T-cell (primary cell): ENCODE measurements around the gene TJP3. TPM values are rescaled to one million over a fixed set of nuclear protein-coding genes. Genes with fewer than 3 reads are reported as not detected.

Experiments
- ATAC-seq, 4 experiments: fragments of 200-7000 bp in 3 of 4; fragments of 150-1000 bp in 1 of 4; cut with Tn5 transposase; replicated peaks in 1 of 4; 1 replicate in 3 of 4; 2 replicates in 1 of 4; pipeline ENCODE4 v1.10.0; 2021; ENCODE audit warnings: moderate library complexity in 3 of 4, mild to moderate bottlenecking in 2 of 4, moderate number of reproducible peaks in 1 of 4
- CTCF ChIA-PET, 2 donors: fragments of 300-600 bp; sonication (Branson Sonifier 250); formaldehyde crosslinking; loops; one replicate each; lab custom pipeline; 2022; ENCODE audit warnings: antibody characterized with exemption in 2 of 2; lab: Charles Lee
- POLR2A ChIA-PET, 2 donors: fragments of 300-600 bp; sonication (Branson Sonifier 250); formaldehyde crosslinking; loops; one replicate each; lab custom pipeline; 2022; ENCODE audit warnings: antibody characterized with exemption in 2 of 2; lab: Charles Lee
- DNase-seq, 35 experiments: peaks; one replicate each; pipeline versions ENCODE4 v3.0.0 to v3.0.0-alpha.2; 2013 to 2023
- H3K27ac ChIP-seq: one replicate; pipeline ENCODE4 v1.5.1; 2013; ENCODE audit warnings: low read length
- H3K27me3 ChIP-seq, 2 experiments: replicated peaks in 1 of 2; 1 replicate in 1 of 2; 2 replicates in 1 of 2; pipeline versions ENCODE4 v1.6.1 to v1.7.0; 2013; ENCODE audit warnings: low read length in 1 of 2, mixed read lengths in 1 of 2; ENCODE audit not compliant: control insufficient read depth in 2 of 2, insufficient read depth in 2 of 2; ENCODE audit errors: extremely low read depth in 1 of 2
- H3K36me3 ChIP-seq, 2 donors: 1 replicate in 1 of 2; 2 replicates in 1 of 2; pipeline versions ENCODE4 v1.6.1 to v1.7.0; 2013; ENCODE audit warnings: low read length in 1 of 2; ENCODE audit not compliant: control insufficient read depth in 2 of 2, insufficient read depth in 1 of 2; ENCODE audit errors: extremely low read depth in 1 of 2
- H3K4me1 ChIP-seq, 2 experiments: 1 replicate in 1 of 2; 2 replicates in 1 of 2; pipeline versions ENCODE4 v1.6.1 to v1.7.0; 2013; ENCODE audit warnings: low read length in 2 of 2, mixed read lengths in 1 of 2; ENCODE audit not compliant: insufficient read depth in 2 of 2, control insufficient read depth in 1 of 2; ENCODE audit errors: extremely low read depth in 1 of 2
- H3K4me3 ChIP-seq, 2 donors: 1 replicate in 1 of 2; 2 replicates in 1 of 2; pipeline versions ENCODE4 v1.5.1 to v1.7.0; 2013; ENCODE audit warnings: mild to moderate bottlenecking in 2 of 2, low read length in 1 of 2, moderate library complexity in 1 of 2; ENCODE audit not compliant: control insufficient read depth in 1 of 2; ENCODE audit errors: extremely low read depth in 1 of 2
- H3K9me3 ChIP-seq: 2 replicates; pipeline ENCODE4 v1.7.0; 2013
- H3K27ac Mint-ChIP-seq, 2 donors: one replicate each; pipeline ENCODE4 v1.8.0; 2020 to 2021; ENCODE audit warnings: mild to moderate bottlenecking in 2 of 2, mixed read lengths in 2 of 2
- H3K27me3 Mint-ChIP-seq, 2 donors: one replicate each; pipeline ENCODE4 v1.8.0; 2021 to 2022; ENCODE audit warnings: mixed read lengths in 2 of 2
- H3K36me3 Mint-ChIP-seq: one replicate; pipeline ENCODE4 v1.8.0; 2021; ENCODE audit warnings: mixed read lengths
- H3K4me1 Mint-ChIP-seq, 3 donors: one replicate each; pipeline ENCODE4 v1.8.0; 2020 to 2022; ENCODE audit warnings: mixed read lengths in 3 of 3, mild to moderate bottlenecking in 1 of 3
- H3K4me3 Mint-ChIP-seq, 3 donors: one replicate each; pipeline ENCODE4 v1.8.0; 2020 to 2022; ENCODE audit warnings: mild to moderate bottlenecking in 3 of 3, mixed read lengths in 3 of 3, moderate library complexity in 3 of 3
- H3K9me3 Mint-ChIP-seq, 3 donors: one replicate each; pipeline ENCODE4 v1.8.0; 2020 to 2022; ENCODE audit warnings: mixed read lengths in 3 of 3
- WGBS: methylation state at CpG from one replicate; pipeline ENCODE4 v1.1.5; 2013; ENCODE audit warnings: missing lambda C conversion rate; ENCODE audit not compliant: insufficient coverage; 5-methylcytosine and 5-hydroxymethylcytosine counted together
- total RNA-seq, 35 experiments: library from RNA in 6 of 35; stranded (reverse) in 6 of 35; fragments of 120-200 nt in 1 of 35; gene quantifications; one replicate each; pipeline versions ENCODE4 v1.2.1 to v1.2.4 and lab custom pipeline; 2013 to 2026

TJP3 gene
- total RNA-seq, 5 donors from 2014 or later (not counting 1 experiment from before 2014, with no cell fraction given): 12.6 to 28.9 (median 19.4) TPM

DNA sequence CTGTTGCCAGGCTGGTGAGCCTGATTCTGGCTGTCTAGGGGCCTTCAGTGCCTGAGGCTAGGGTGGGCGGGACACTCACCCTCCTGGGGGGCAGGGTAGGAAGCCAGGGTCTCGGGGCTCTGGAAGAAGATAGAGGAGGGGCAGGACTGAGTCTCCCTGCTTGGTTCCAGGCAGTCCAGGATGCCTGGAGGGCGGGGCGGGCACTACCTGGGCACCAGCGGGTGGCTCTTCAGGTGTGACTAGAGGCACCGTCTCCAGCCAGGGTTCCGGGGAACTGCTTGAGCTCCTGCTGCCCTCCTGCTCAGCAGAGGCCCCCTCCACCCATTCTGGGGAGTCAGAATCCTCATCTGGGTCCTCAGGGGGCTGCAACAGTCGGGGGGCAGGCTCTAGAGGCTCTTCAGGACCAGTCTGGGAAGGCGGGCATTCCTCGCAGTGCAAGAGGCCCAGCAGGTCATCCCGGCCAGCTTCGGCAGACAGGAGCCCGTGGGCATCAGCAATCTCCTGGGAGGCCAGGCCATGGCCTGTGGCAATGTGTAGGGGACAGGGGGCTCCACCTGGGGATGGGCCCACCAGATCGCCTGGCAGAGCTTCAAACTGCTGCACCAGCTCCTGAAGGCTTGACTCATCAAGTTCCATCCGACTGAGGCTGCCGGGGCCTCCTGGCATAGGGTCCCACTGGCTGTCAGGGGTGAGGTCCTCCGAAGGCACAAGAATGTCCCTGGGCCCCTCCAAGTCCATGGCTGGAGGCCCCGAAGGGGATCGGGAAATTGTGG, 51.5 kb downstream of the TJP3 start:
- ATAC-seq: no peak
- Mint-ChIP-seq H3K27ac (peak overlapping the region in 1 of 2 donors; percentile 15), H3K36me3 (peaks cover 5% of the 10 kb centered on the region), H3K27me3 (no peaks in the 10 kb centered on the region), H3K4me3 (peak overlapping the region; percentile 43 to 98 (median 97)), H3K9me3 (no peaks in the 10 kb centered on the region), H3K4me1 (peaks cover 53 to 70% (median 63%) of the 10 kb centered on the region in 3 donors)
- no peaks in the 10 kb centered on the region for H3K27me3 ChIP-seq
- ChIA-PET POLR2A (no interaction called here), CTCF (no interaction called here)
- no peak for DNase-seq
- H3K27ac ChIP-seq: no peak overlapping the region
- H3K36me3 ChIP-seq: peaks cover 11 to 24% of the 10 kb centered on the region in 2 donors
- no peak overlapping the region for H3K4me3 ChIP-seq
- no peaks in the 10 kb centered on the region for H3K9me3 ChIP-seq
- 95% methylated on average over 16 of the region's 19 CpGs for WGBS
- peaks cover 15 to 60% of the 10 kb centered on the region in 2 experiments for H3K4me1 ChIP-seq

DNA sequence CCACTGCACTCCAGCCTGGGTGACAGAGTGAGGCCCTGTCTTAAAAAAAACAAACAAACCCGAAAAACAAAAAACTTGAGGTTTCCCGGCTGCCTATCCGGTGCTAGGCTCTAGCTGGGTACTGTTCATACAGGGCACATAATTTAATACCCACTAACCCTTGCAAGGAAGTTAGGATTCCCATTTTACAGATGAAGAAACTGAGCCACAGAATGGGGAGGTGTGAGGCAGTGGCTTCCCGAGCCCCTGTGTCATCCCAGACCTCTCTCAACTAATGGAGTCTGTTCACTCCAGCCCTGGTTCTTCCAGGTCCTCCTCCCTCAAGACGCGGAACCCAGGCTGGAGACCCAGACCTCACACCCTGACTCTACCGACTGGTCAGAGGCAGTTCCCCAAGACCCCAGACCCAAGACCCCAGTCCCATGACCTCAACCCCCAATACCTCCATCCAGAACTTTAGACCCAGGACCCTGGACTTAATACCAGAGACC, 52.7 kb downstream of the TJP3 start:
- H3K27ac Mint-ChIP-seq: peak overlapping the region; percentile 95 to 97
- 0% methylated on average over 3 of the region's 7 CpGs for WGBS
- peak overlapping the region; percentile 97 to 98 (median 97) for H3K4me3 Mint-ChIP-seq
- peak overlapping the region; percentile 58 to 98 for H3K4me3 ChIP-seq
- POLR2A ChIA-PET: interaction anchor here in 1 of 2 donors (0.6 kb wide), 1 partner anchor 1827 kb away, joined by 3 read pairs; no protein-coding TSS in a partner anchor
- H3K27me3 Mint-ChIP-seq: no peaks in the 10 kb centered on the region
- peak overlapping the region; percentile 98 for H3K27ac ChIP-seq
- no peaks in the 10 kb centered on the region for H3K27me3 ChIP-seq
- peaks cover 5% of the 10 kb centered on the region for H3K36me3 Mint-ChIP-seq
- H3K4me1 Mint-ChIP-seq: peaks cover 43 to 60% (median 54%) of the 10 kb centered on the region in 3 donors
- peaks cover 15 to 62% of the 10 kb centered on the region in 2 experiments for H3K4me1 ChIP-seq
- ATAC-seq (no peak), DNase-seq (peak in 16 of 35 experiments; percentile 8 to 54 (median 26))
- CTCF ChIA-PET: interaction anchor here in 1 of 2 donors (0.7 kb wide), 1 partner anchor 227 kb away, joined by 6 read pairs; no protein-coding TSS in a partner anchor
- H3K36me3 ChIP-seq: peaks cover 11 to 34% of the 10 kb centered on the region in 2 donors
- no peaks in the 10 kb centered on the region for H3K9me3 ChIP-seq
- H3K9me3 Mint-ChIP-seq: no peaks in the 10 kb centered on the region

DNA sequence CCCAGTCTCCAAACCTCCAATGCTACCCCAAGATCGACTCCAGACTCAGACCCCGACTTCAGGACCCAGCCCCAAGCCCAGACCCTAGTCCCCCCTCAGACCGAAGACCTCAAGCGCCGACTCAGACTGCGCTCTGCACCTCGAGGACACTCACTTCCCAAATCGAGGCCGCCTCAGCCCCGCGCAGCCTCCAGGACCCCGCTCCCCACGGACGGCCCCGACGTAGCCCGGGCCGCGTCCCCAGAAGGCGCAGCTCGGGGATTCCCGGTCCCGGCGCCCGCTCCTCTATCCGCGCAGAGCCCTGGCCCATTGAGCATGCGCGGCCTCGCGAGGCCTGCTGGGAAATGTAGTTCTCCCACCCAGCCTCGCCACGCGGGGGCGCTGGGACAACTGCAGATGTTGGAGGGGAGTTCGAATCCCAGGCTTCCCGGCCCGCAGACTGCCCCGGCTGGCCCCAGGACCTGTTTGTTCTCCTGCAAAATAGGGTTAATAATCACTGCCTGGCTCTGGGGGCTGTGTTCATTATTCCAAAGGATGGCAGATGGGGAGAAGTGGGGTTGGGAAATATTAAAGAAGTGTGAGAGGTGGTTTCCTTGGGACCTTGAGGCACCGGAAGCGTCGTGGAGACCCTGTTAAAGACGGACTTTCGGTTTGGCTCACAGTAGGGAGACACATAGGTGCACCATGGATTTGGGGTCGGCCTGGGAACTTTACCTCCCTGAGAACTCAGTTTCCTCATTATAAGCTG, 53.4 kb downstream of the TJP3 start, which contains the start of gene APBA3:
APBA3 (minus strand) TSS at position 311 of the 748 bp plus-strand sequence. CDS start 1,428 bp downstream, outside the sequence.
- CTCF ChIA-PET: interaction anchor here in 1 of 2 donors (0.6 to 2.0 kb wide), 5 partner anchors 37 to 1029 kb away, joined by 3 to 21 read pairs (median 6); no protein-coding TSS in a partner anchor
- peaks cover 48 to 61% (median 55%) of the 10 kb centered on the region in 3 donors for H3K4me1 Mint-ChIP-seq
- DNase-seq (peak; percentile 79 to 98 (median 90)), ATAC-seq (peak; percentile 45 to 56 (median 54))
- Histone ChIP-seq H3K36me3 (peaks cover 11 to 38% of the 10 kb centered on the region in 2 donors), H3K4me1 (peaks cover 15 to 67% of the 10 kb centered on the region in 2 experiments), H3K27me3 (no peaks in the 10 kb centered on the region), H3K4me3 (peak within 1 kb of the TSS; percentile 85 to 98), H3K27ac (peak within 1 kb of the TSS; percentile 98), H3K9me3 (no peaks in the 10 kb centered on the region)
- peak within 1 kb of the TSS; percentile 100 for H3K27ac Mint-ChIP-seq
- POLR2A ChIA-PET: interaction anchor here in 1 of 2 donors (0.6 kb wide), 1 partner anchor 1828 kb away, joined by 3 read pairs; no protein-coding TSS in a partner anchor
- peaks cover 9% of the 10 kb centered on the region for H3K36me3 Mint-ChIP-seq
- WGBS: under 1% methylated on average over 42 of the region's 45 CpGs
- H3K4me3 Mint-ChIP-seq: peak within 1 kb of the TSS; percentile 97 to 98 (median 97)
- H3K27me3 Mint-ChIP-seq: no peaks in the 10 kb centered on the region
- H3K9me3 Mint-ChIP-seq: no peaks in the 10 kb centered on the region

DNA sequence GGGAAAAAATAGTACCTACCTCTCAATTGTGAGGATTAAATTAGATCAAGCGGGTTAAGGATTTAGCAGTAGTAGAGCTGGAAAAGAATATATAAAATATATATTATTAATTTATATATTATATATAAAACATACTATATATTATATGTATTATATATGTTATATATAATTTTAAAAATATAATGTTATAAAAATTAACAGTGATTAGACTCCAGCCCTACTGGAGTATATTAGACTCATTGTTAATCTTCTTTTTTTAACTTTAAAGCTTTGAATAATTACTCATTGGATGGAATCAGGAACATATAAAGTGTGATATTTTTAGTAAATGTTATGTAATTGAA, 53.9 kb downstream of the TJP3 start:
- POLR2A ChIA-PET: interaction anchor here in 1 of 2 donors (0.6 kb wide), 1 partner anchor 333 kb away, joined by 3 read pairs; no protein-coding TSS in a partner anchor

DNA sequence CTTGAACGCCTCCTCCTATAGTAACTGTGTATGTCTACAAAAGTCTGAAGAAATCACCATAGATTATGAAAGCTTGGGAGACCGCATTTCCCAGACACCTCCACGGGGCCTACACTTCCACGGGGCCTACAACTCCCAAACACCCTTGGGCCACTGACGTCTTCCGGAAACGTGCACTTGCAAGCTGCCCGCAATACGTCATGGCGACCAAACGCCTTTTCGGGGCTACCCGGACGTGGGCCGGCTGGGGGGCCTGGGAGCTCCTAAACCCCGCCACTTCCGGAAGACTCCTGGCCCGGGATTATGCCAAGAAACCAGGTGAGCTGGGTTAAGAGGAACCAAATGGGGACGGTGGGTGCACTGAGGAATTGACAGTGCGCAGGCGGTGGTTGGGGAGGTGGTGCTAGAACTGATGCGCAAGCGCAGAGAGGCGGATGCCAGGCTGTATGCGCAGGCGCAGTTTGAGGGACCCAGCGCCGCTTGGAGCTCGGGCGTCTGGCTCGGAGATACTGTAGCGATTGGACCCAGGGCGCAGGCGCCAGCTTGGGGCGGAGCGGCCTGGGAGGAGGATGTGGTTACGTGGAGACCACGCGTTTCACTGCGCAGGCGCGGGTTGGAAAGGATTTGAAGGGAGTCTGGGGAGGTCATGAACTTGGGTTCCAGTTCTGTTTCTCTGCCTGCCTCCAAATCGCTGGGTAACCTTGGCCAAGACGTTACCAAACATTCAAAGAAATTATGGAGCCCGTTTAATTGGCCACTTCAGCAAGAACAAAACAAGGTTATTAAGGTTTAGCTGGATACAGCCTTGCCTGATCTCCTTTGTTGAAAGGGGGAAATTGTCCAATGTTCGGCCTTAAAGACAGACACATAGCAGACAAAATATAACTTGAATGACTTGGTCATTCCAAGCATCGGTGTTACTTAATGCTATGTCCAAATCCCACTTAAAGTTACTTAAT, 54.6 kb downstream of the TJP3 start, which contains the start of gene MRPL54:
MRPL54 (plus strand) TSS at position 182 of the 959 bp plus-strand sequence; CDS start at position 201, 19 bp downstream.
- Histone ChIP-seq H3K9me3 (no peaks in the 10 kb centered on the region), H3K36me3 (peaks cover 13 to 40% of the 10 kb centered on the region in 2 donors), H3K4me3 (peak within 1 kb of the TSS; percentile 85 to 98), H3K27me3 (no peaks in the 10 kb centered on the region), H3K4me1 (peaks cover 15 to 70% of the 10 kb centered on the region in 2 experiments), H3K27ac (peak within 1 kb of the TSS; percentile 98)
- Mint-ChIP-seq H3K9me3 (no peaks in the 10 kb centered on the region), H3K4me3 (peak within 1 kb of the TSS; percentile 97 to 98 (median 97)), H3K27ac (peak within 1 kb of the TSS; percentile 100), H3K4me1 (peaks cover 45 to 57% (median 50%) of the 10 kb centered on the region in 3 donors), H3K27me3 (no peaks in the 10 kb centered on the region), H3K36me3 (peaks cover 7% of the 10 kb centered on the region)
- ATAC-seq: peak; percentile 86 to 87 (median 87)
- WGBS: under 1% methylated on average over 31 of the region's 47 CpGs
- peak; percentile 98 to 100 (median 99) for DNase-seq
- CTCF ChIA-PET: interaction anchor here in 1 of 2 donors (0.5 to 2.0 kb wide), 12 partner anchors 17 to 1028 kb away, joined by 3 to 21 read pairs (median 4); no protein-coding TSS in a partner anchor
- POLR2A ChIA-PET: interaction anchor here (0.5 to 1.2 kb wide), 10 partner anchors 25 to 1037 kb away, joined by 3 to 29 read pairs (median 4); no protein-coding TSS in a partner anchor

More for the DNA sequence above, 53.9 kb downstream of the TJP3 start:
- Mint-ChIP-seq H3K9me3 (no peaks in the 10 kb centered on the region), H3K27me3 (no peaks in the 10 kb centered on the region), H3K36me3 (peaks cover 7% of the 10 kb centered on the region), H3K4me3 (peak overlapping the region; percentile 97 to 98 (median 97)), H3K4me1 (peaks cover 45 to 59% (median 53%) of the 10 kb centered on the region in 3 donors), H3K27ac (peak overlapping the region; percentile 100)
- Histone ChIP-seq H3K9me3 (no peaks in the 10 kb centered on the region), H3K27me3 (no peaks in the 10 kb centered on the region), H3K27ac (peak overlapping the region; percentile 98), H3K4me3 (peak overlapping the region; percentile 69 to 85), H3K36me3 (peaks cover 11 to 39% of the 10 kb centered on the region in 2 donors), H3K4me1 (peaks cover 15 to 71% of the 10 kb centered on the region in 2 experiments)
- no CpG with 5 or more reads among the region's 1 CpG for WGBS
- DNase-seq (no peak), ATAC-seq (no peak)
- CTCF ChIA-PET: interaction anchor here in 1 of 2 donors (0.6 to 2.0 kb wide), 7 partner anchors 23 to 1029 kb away, joined by 3 to 21 read pairs (median 5); no protein-coding TSS in a partner anchor
